Measurements from ENCODE around the gene DNAJB6.

GRCh38 chr7:157409753-157410727 lies 73.2 kb downstream of the DNAJB6 start:
- TF ChIP-seq POLR2AphosphoS5 (IDR thresholded peaks at IDR 0.05; ENCODE audit: low read depth, low read length) (no peak), POLR2A (IDR thresholded peaks at IDR 0.05; ENCODE audit: low read depth, low read length) (no peak)
